Prostate gland (tissue), 2 donors: ENCODE results near the gene SLC25A13.

ENCODE experiments used
- CTCF ChIP-seq, 4 experiments: fragments of 200-600 bp in 2 of 4; fragments of 450-650 bp in 2 of 4; sonication (generic) in 2 of 4; IDR thresholded peaks; 1 replicate in 3 of 4; 2 replicates in 1 of 4; pipeline ENCODE4 v1.5.1; 2016 to 2019; ENCODE audit warnings: antibody characterized with exemption in 4 of 4, mild to moderate bottlenecking in 2 of 4, moderate library complexity in 2 of 4
- POLR2A ChIP-seq: fragments of 450-650 bp; IDR thresholded peaks from one replicate; pipeline ENCODE4 v1.6.1; 2016; ENCODE audit warnings: antibody characterized with exemption, mild to moderate bottlenecking
- POLR2AphosphoS5 ChIP-seq: sonication (generic); formaldehyde crosslinking; IDR thresholded peaks from one replicate; pipeline ENCODE4 v1.6.1; 2017; ENCODE audit warnings: antibody characterized with exemption

- no peak for TF ChIP-seq CTCF (IDR thresholded peaks at IDR 0.05)
- no peak for TF ChIP-seq POLR2A
- no peak for TF ChIP-seq POLR2AphosphoS5
Measured at GRCh38 chr7:96074871-96075270, 247.0 kb downstream of the SLC25A13 start.
